ENCODE measurements around the gene SWI5.

The SWI5 gene

GRCh38 chr9:128252317-128253139, 23.5 kb upstream of the SWI5 start:
- DNase-seq: no peak

- no peak for DNase-seq
Observed at GRCh38 chr9:128253140-128253990, 22.7 kb upstream of the SWI5 start.

GRCh38 chr9:128253991-128254346, 22.1 kb upstream of the SWI5 start:
- no peak for DNase-seq

GRCh38 chr9:128254362-128254761, 21.7 kb upstream of the SWI5 start:
- DNase-seq: no peak

GRCh38 chr9:128254855-128255759, 21.0 kb upstream of the SWI5 start:
- peak in 4 of 6 experiments; percentile 30 to 46 (median 38) for DNase-seq

GRCh38 chr9:128257086-128257825, 18.8 kb upstream of the SWI5 start:
- no peak for DNase-seq

GRCh38 chr9:128257907-128258306, 18.2 kb upstream of the SWI5 start:
- DNase-seq: no peak

GRCh38 chr9:128258326-128258725, 17.8 kb upstream of the SWI5 start:
- no peak for DNase-seq

- DNase-seq: no peak
Observed at GRCh38 chr9:128259156-128259555, 16.9 kb upstream of the SWI5 start.

GRCh38 chr9:128260340-128260739, 15.7 kb upstream of the SWI5 start:
- no peak for DNase-seq

- no peak for DNase-seq
Observed at GRCh38 chr9:128262687-128263086, 13.4 kb upstream of the SWI5 start.

- no peak for DNase-seq
Observed at GRCh38 chr9:128265348-128265847, 10.7 kb upstream of the SWI5 start.

GRCh38 chr9:128266868-128267590, 9.0 kb upstream of the SWI5 start:
- no peak for DNase-seq

- no peak for DNase-seq
Observed at GRCh38 chr9:128271112-128271511, 5.0 kb upstream of the SWI5 start.

GRCh38 chr9:128271512-128271911, 4.6 kb upstream of the SWI5 start:
- no peak for DNase-seq

GRCh38 chr9:128274245-128274644, 1.8 kb upstream of the SWI5 start:
- no peak for DNase-seq

GRCh38 chr9:128275198-128276007, 673 bp upstream of the SWI5 start, which contains the start of gene GOLGA2:
Gene GOLGA2 (minus strand): TSS chr9:128276007. CDS start chr9:128275976, 31 bp downstream.
- DNase-seq: peak in 2 of 6 experiments; percentile 28 to 74

- DNase-seq: no peak
Observed at GRCh38 chr9:128276574-128277270, 646 bp downstream of the SWI5 start.

Data from stimulated activated naive CD4-positive, alpha-beta T cell (primary cell).